Skeletal muscle tissue (tissue), 4 donors: ENCODE data around the gene SYT8. TPM values are rescaled to one million over a fixed set of nuclear protein-coding genes. Genes with fewer than 3 reads are reported as not detected.
A peak's percentile ranks its signal among the peaks of the same experiment; 100 is the strongest.

Experiments used
- H3K27ac ChIP-seq: one replicate; pipeline ENCODE4 v1.7.0; 2013; ENCODE audit warnings: mild to moderate bottlenecking, low read depth, low read length, inconsistent platforms
- H3K27me3 ChIP-seq, 3 donors: one replicate each; pipeline ENCODE4 v1.7.0; 2013; ENCODE audit warnings: low read length in 3 of 3; ENCODE audit not compliant: control insufficient read depth in 3 of 3, insufficient read depth in 3 of 3
- H3K36me3 ChIP-seq, 3 donors: one replicate each; pipeline ENCODE4 v1.7.0; 2013; ENCODE audit warnings: low read length in 3 of 3; ENCODE audit not compliant: control insufficient read depth in 3 of 3, insufficient read depth in 3 of 3
- H3K4me1 ChIP-seq, 3 donors: one replicate each; pipeline ENCODE4 v1.7.0; 2013; ENCODE audit warnings: low read length in 3 of 3, mild to moderate bottlenecking in 3 of 3; ENCODE audit not compliant: control insufficient read depth in 3 of 3, insufficient read depth in 3 of 3
- H3K4me3 ChIP-seq, 3 donors: one replicate each; pipeline ENCODE4 v1.7.0; 2013; ENCODE audit warnings: low read length in 3 of 3
- H3K9ac ChIP-seq, 3 donors: one replicate each; pipeline ENCODE4 v1.7.0; 2013; ENCODE audit warnings: low read length in 3 of 3, mild to moderate bottlenecking in 3 of 3, moderate library complexity in 2 of 3, low read depth in 1 of 3
- H3K9me3 ChIP-seq, 3 donors: one replicate each; pipeline ENCODE4 v1.7.0; 2013; ENCODE audit warnings: low read length in 3 of 3; ENCODE audit not compliant: control insufficient read depth in 3 of 3
- total RNA-seq: library from RNA; depleted of rRNA; stranded (reverse); fragments of >200 nt; gene quantifications from one replicate; pipeline ENCODE4 v1.2.3, GENCODE V29; 2014
- donor health status: Osteomylitis.

The SYT8 gene
- total RNA-seq, 1 donor from 2014 or later: not detected

DNA sequence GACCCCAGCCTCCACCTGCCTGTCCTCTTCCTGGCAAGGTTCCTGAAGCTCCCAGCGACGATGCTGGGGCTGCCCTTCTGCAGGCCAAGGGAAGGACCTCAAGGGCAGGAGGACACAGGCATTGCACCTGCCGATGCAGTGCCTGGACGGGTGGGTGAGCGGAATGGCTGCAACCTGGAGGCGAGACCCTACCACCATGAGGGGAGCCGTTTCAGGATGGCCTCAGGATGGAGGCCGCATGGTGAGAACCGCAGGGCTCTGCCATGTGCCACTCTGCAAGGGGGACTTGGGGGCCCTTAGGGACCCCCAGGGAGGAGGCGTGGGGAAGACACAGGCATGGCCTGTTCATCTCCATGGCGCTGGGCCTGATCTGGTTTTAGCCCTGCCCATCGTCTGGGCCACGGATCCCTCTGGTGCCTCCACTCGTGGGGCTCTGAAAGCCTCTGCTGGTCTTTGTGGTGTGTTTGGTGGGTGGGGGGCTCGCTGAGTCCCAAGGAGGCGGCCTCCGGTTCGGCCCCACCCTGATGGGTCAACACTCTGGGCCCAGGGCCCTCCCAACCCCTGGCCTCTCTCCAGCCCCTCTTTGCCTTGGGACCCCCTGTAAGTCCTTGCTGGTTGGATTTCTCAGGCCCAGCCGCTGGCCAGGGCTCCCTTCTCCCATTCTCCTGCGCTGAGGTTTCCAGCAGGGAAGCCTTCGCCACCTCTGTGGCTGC lies 16.8 kb downstream of the SYT8 start:
- H3K27ac ChIP-seq: no peak overlapping the region
- no peaks in the 10 kb centered on the region for H3K9me3 ChIP-seq
- H3K4me1 ChIP-seq: peaks cover 31 to 69% (median 36%) of the 10 kb centered on the region in 3 donors
- H3K36me3 ChIP-seq: no peaks in the 10 kb centered on the region
- H3K27me3 ChIP-seq: peaks cover 0 to 4% (median 0%) of the 10 kb centered on the region in 3 donors
- no peak overlapping the region for H3K4me3 ChIP-seq
- no peak overlapping the region for H3K9ac ChIP-seq

DNA sequence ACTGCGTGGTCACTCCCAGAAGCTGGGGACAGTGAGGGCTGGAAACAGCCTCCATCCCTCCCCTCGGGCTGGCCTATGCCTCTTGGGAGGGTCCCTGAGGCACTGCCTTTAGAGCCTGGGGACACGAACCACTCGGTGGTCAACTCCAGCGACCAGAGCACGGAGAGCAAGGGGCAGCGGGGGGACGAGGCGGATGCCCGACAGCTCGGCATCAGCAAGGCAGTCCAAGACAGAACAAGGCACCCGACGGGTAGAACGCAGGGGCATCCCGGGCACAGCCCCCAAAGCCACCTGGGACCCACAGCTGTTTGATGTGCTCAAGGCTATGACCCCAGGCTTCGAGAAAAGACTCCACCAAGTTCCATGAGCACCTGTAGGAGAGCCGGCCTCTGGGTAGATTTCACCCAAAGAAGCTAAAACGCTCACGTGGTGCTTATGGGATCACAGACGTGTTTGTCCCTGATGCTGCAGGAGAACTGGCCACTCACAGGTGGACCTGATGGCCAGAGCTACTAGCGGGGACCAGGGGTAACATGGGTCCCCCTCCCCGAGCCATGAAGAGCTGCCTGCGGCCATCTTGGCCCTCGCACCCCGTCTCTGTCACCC lies 17.6 kb downstream of the SYT8 start:
- Histone ChIP-seq H3K9ac (no peak overlapping the region), H3K36me3 (no peaks in the 10 kb centered on the region), H3K27me3 (peaks cover 0 to 4% (median 0%) of the 10 kb centered on the region in 3 donors), H3K4me1 (peaks cover 31 to 73% (median 35%) of the 10 kb centered on the region in 3 donors), H3K9me3 (no peaks in the 10 kb centered on the region), H3K4me3 (no peak overlapping the region), H3K27ac (peak overlapping the region; percentile 79)

DNA sequence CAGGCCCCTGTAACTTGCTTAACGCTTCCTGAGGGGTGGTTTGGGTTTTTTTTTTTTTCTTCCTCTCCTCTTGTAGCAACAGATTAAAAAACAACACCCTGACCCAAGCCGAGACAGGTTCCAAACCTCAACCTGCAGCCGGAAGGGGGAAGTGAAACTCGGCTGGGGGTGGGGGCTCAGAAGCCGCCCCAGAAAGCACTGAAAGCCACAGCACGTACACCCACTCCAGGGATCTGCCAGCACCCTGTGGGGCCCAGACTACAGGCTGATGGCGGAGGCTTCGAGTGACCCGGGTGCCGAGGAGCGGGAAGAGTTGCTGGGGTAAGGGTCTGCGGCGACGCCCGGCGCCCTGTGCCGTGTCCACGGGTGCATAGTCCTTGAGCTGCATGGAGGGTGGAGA lies 18.1 kb downstream of the SYT8 start, which contains the start of gene LSP1:
Gene LSP1 (plus strand): TSS at position 208 of the 400 bp plus-strand sequence. CDS start 61 bp downstream, at position 269.
- peak within 1 kb of the TSS; percentile 72 to 82 (median 81) for H3K9ac ChIP-seq

DNA sequence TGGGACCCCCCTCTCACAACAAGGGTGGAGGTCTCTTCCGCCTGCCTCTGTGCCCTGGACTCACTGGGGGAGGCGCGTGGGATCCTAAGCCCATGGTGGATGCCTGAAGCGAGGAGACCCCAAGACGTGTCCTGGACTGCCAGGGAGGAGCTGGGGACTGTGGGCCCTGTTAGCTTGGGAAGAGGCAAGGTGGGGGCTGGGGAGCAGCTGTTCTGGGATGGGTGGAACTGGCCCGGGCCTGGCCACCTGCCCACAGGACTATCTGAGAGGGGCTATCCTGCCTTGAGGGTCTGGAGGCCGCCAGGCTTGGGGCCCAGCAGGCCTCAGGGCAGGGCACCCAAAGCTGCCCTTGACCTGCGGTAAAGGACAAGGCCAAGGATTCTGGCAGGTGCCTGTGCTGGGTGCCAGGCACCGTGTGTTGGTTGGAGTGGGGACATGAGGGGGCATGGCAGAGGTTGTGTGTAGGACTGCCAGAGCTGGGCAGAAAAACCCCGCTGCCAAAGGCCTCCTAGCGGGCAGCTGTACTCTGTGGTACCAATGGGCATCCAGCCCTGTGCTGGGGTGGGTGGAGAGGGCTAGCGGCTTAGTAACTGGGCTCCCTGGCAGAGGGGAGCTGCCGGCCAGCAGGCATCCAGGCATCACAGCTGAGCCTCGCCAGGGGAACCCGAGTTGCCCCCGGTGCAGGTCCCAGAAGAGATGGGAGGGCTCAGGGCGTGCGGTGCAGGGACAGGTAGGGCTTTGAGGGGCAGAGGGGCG lies 18.8 kb downstream of the SYT8 start:
- Histone ChIP-seq H3K36me3 (no peaks in the 10 kb centered on the region), H3K27ac (peak overlapping the region; percentile 79), H3K4me1 (peaks cover 26 to 69% (median 30%) of the 10 kb centered on the region in 3 donors)

More for the DNA sequence above, 18.1 kb downstream of the SYT8 start, which contains the start of gene LSP1:
- peak within 1 kb of the TSS; percentile 79 for H3K27ac ChIP-seq
- H3K27me3 ChIP-seq: peaks cover 0 to 4% (median 0%) of the 10 kb centered on the region in 3 donors
- peaks cover 31 to 73% (median 35%) of the 10 kb centered on the region in 3 donors for H3K4me1 ChIP-seq
- no peaks in the 10 kb centered on the region for H3K36me3 ChIP-seq
- H3K9me3 ChIP-seq: no peaks in the 10 kb centered on the region
- H3K4me3 ChIP-seq: peak within 1 kb of the TSS; percentile 41 to 67 (median 64)

DNA sequence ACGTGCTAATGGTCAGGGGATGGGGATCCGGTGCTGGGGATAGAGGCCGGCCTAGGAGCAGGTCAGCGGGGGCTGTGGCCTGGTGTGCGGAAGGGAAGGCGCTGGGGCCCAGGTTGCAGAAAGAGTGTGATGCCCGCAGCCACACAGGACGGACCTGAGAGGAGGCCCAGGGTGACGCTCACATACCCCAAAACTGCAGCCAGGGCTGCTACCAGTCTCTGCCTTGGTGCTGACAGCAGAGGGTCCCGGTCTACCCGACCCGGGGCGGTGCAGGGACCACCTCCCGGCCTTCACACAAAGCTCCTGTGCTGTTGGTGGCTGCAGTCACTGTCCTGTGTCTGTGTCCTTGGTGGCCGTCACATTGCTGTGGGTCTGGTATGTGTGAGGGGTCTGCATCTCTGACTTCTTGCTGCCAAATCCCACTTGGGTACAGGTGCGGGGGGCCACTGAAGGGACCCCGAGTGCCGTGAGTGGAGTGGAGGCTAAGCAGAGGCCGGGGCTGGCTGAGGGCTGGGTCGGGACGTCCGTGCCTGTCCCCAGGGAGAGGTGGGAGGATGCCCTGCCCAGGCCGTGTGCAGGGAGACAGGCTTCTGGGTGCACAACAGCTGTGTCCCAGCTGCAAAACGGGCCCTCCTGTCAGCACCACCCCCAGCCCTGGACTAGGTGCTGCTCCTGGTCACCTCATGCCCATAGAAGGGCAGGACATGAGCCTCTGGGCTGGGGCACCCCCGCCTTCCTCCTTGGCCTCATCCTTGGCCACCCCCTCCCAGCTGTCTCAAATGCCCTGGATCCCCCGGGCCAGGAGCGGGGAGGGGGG lies 19.6 kb downstream of the SYT8 start:
- H3K9me3 ChIP-seq: no peaks in the 10 kb centered on the region
- peak overlapping the region; percentile 41 to 67 (median 64) for H3K4me3 ChIP-seq
- H3K9ac ChIP-seq: peak overlapping the region; percentile 72 to 82 (median 81)
- peak overlapping the region; percentile 79 for H3K27ac ChIP-seq
- H3K27me3 ChIP-seq: no peaks in the 10 kb centered on the region
- peaks cover 24 to 62% (median 25%) of the 10 kb centered on the region in 3 donors for H3K4me1 ChIP-seq
- no peaks in the 10 kb centered on the region for H3K36me3 ChIP-seq

More for the DNA sequence above, 18.8 kb downstream of the SYT8 start:
- H3K27me3 ChIP-seq: no peaks in the 10 kb centered on the region
- H3K9me3 ChIP-seq: no peaks in the 10 kb centered on the region
- H3K9ac ChIP-seq: peak overlapping the region; percentile 72 to 82 (median 81)
- peak overlapping the region; percentile 41 to 67 (median 64) for H3K4me3 ChIP-seq

DNA sequence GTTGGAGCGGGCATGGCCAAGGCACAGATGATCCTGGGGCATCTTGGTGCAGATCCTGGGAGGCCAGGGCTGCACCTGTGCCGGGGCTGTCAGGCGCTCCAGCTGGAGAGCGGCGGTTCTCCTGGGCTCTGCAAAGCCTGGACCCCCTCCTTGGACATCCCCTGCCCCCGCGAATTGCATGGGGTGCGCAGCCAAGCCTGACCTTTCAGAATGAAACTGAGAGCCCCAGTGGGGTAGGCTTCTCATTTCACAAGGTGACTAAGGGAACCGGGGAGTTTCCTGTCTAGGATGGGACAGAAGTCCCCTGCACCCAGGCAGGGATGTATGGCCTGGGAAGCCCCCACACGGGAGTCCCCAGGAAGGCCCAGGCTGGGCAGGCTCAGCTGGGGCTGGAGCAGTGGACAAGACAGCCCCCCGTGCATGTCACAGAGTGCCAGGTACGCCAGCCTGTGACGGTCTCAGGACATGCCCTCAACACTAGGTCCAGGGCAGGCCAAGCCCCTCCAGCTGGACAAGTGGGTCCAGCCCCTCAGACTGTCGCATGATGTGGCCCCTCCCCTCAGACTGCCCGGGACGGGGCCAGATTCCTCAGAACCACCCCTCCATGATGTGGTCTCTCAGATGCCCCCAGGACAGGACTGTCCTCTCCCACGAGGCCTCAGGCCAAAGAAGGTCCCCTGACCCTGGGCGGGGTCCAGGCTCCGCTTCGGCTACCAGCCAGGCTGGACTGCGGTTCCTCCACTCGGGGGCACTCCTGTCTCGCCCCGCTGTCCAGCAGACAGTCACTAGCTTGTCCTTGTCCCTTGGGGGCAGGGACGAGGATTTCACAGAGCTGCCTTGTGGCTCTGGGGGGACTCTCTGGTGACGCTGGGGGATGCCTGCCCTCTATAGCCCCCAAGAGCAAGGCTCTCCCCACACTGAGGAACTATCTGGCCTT lies 20.4 kb downstream of the SYT8 start:
- H3K9me3 ChIP-seq: no peaks in the 10 kb centered on the region
- peak overlapping the region in 1 of 3 donors; percentile 36 for H3K4me3 ChIP-seq
- H3K36me3 ChIP-seq: no peaks in the 10 kb centered on the region
- H3K27ac ChIP-seq: peak overlapping the region; percentile 79
- H3K4me1 ChIP-seq: peaks cover 24 to 56% (median 25%) of the 10 kb centered on the region in 3 donors
- H3K27me3 ChIP-seq: no peaks in the 10 kb centered on the region
- H3K9ac ChIP-seq: peak overlapping the region; percentile 32 to 64 (median 57)

DNA sequence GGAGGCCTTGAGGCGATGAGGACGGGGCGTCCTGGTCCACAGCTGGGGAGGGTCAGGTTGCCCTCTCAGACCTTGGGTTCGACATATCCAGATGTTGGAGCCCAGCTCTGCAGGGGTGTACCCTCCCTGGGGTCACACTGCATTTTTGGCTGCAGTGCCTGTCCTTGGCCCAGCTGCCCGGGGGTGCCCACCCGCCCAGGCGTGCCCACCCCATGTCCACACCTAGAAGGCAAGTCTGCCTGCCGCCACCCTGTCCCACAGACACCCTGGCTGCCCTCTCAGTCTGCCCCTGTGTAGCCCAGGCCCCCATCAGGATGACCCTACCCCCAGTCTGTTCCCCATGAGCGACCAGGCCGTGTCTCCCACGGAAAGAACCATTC lies 21.1 kb downstream of the SYT8 start:
- no peaks in the 10 kb centered on the region for H3K9me3 ChIP-seq
- no peaks in the 10 kb centered on the region for H3K36me3 ChIP-seq
- peak overlapping the region; percentile 79 for H3K27ac ChIP-seq
- peak overlapping the region; percentile 32 to 64 (median 57) for H3K9ac ChIP-seq
- H3K4me3 ChIP-seq: no peak overlapping the region
- peaks cover 24 to 53% (median 25%) of the 10 kb centered on the region in 3 donors for H3K4me1 ChIP-seq
- no peaks in the 10 kb centered on the region for H3K27me3 ChIP-seq

DNA sequence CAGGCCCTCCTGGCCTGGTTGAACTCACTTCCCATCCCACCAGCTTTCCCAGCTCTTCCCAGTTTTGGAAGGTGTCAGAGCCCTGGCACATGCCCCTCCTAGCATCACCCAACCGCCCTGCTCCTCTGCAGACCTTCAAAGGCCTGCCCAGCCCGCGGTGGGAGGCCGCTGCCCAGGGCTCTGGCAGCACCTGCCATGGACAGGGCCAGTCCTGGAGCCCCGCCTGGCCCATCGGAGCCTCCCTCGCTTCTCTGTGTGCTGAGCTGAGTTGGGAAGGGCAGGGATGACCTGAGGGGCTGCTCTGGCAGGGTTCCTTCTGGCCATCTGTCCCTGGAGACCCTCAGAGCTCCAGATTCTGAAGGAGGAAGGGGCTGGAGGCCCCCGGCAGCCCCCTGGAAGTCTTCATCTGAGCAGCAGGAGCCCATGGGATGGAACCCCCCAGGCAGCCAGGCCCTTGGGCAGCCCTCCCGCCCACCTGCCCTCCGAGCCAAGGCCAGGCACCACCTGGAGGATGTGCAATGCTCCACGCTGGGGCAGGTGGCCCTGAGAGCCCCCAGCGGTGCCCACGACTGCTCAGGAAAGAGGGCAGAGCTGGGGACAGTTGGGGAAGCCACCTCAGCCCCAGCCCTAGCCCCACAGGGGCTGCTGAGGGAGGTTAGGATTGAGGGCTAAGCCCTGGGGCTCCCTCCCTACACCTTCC lies 21.7 kb downstream of the SYT8 start:
- no peaks in the 10 kb centered on the region for H3K36me3 ChIP-seq
- no peak overlapping the region for H3K27ac ChIP-seq
- peaks cover 24 to 52% (median 25%) of the 10 kb centered on the region in 3 donors for H3K4me1 ChIP-seq
- no peaks in the 10 kb centered on the region for H3K27me3 ChIP-seq
- no peak overlapping the region for H3K4me3 ChIP-seq
- H3K9ac ChIP-seq: no peak overlapping the region
- no peaks in the 10 kb centered on the region for H3K9me3 ChIP-seq
